Stimulated activated CD4-positive, alpha-beta T cell treated with anti-CD3 and anti-CD28 coated beads, Interleukin-12 subunit alpha, Interleukin-12 subunit beta, amount 100 ng/mL, for 48 hours (primary cell): ENCODE results near the gene MORF4L1.
"Not testable (repeated sequence)": the region's sequence is repeated elsewhere in the genome, so short reads cannot be mapped to it uniquely, and the experiment has no call there.

Experiments
- DNase-seq, 3 donors: peaks; one replicate each; pipeline ENCODE4 v3.0.0-alpha.2; 2020; ENCODE audit warnings: low read depth in 2 of 3, low spot score in 1 of 3

The MORF4L1 gene

DNA sequence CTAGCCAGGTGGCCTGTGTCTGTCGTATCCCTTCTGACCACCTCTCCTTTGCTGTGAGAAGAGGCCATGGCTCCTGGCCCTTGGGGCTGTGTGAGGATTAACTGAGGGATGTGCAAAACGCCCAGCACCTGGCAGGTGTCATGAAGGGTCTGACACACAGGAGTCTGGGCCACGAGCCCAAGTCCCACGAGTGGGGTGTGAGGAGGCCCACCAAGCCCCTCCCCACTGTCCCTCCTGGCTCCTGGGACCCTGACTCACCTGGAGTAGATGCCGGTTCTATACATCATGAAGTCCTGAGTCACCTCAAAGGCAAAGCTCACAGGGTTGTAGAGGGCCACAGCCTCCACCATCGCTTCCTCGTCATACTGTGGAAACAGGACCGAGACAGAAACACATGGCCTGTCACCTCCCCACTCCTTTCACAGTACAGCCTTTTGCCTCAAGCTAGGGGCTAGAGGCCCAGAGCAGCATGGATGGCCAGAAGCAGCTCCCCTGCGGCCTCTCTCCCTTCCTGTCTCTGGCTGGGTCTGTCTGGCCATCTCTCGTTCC, 52.5 kb downstream of the MORF4L1 start:
- DNase-seq: no peak

DNA sequence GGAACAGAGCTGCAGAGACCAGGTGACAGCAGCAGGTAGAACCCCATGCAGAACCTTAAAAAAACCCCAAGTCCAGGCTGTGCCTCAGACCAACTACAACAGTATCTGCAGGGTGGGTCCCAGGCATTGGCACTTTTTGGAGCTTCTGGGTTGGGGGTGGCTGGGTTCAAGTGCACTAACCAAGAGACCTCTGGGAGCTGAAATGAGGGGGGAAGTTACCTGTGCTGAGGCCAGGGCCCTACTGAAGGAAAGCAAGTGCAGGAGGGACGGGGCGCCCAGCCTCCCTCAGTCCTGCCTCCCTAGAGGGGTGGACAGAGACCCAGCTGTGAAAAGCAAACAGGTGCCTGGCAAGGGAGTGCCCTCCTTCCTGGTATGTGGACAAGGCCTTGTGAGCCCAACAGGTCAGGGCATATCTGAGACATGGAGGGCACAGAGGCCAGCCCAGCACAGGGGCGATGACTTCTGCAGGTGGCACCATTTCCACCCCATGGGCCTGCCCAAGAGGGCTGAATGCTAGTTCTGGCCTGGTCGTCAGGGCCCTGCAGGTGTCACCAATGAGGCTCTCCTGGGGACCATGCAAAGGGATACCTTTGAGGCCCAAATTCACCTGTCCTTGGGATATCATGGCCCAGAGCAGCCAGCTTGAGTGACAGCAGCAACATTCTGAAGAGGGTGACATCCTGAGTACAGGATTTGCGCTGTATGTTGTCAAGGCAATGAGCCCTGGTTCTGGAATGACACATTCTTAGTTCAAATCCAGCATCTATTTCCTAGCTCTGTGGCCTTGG, 53.5 kb downstream of the MORF4L1 start:
- no peak for DNase-seq

DNA sequence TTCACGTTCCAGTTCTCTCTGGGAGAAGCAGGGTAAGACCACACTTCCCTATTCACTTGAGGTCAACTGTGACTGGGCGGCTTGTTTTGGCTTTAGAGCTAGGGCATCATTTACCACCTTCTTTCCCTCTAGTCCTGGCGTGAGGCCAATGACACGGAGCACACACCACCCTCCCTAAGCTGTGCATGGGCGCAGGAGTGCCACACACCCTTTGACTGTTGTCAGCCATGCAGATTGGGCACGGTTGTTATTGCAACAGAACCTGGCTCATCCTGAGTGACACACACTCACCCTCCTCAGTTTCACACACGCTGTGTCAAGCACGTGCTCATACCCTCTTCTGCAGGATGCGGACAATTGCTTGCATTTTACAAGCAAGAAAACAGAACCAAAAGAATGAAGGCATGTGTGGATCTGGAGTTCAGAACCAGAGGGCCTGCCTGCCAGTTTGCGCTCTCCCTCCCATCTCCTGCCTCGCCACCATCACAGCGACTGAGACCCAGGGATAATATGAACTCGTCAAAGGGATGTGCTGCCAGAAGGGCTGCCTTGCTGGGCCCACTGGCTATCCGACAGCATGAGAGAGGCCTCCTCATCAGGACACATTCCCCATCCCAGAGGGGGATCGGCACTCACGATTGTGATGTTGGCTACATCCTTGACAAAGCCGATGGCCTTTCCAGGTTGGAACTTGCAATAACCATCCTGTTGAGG, 54.5 kb downstream of the MORF4L1 start:
- DNase-seq: no peak

DNA sequence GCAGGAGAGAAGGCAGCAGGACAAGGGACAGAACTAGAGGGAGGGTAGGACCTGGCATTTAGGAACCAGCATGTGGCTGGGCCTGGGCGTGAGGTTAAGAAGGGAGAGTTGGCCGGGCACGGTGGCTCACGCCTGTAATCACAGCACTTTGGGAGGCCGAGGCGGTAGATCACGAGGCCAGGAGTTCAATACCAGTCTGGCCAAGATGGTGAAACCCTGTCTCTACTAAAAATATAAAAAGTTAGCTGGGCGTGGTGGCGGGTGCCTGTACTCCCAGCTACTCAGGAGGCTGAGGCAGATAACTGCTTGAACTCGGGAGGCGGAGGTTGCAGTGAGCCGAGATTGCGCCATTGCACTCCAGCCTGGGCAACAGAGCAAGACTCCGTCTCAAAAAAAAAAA, 55.5 kb downstream of the MORF4L1 start:
- not testable (repeated sequence) for DNase-seq

DNA sequence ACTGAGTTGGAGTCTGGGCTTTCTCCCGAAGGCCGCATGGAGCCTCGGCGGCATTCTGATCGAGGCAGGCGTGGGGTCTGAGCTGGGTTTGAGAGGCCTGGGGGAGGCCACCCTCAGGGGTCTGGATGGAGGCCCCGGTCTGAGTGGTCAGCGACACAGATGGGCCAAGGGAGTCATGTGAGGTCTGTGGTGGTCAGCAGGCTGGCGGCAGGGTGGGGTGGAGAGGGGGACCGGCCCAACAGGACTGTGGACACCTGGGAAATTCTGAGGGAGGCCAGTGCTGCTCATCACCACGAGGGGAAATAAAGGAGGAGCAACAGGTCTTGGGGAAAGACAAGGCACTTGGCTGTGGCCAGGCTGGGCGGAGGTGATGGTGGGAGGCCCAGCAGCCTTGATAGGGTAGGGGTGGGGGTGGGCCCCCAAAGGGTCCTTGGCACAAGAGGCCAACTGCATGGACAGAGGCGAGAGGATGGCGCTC, 56.0 kb downstream of the MORF4L1 start:
- DNase-seq: no peak

DNA sequence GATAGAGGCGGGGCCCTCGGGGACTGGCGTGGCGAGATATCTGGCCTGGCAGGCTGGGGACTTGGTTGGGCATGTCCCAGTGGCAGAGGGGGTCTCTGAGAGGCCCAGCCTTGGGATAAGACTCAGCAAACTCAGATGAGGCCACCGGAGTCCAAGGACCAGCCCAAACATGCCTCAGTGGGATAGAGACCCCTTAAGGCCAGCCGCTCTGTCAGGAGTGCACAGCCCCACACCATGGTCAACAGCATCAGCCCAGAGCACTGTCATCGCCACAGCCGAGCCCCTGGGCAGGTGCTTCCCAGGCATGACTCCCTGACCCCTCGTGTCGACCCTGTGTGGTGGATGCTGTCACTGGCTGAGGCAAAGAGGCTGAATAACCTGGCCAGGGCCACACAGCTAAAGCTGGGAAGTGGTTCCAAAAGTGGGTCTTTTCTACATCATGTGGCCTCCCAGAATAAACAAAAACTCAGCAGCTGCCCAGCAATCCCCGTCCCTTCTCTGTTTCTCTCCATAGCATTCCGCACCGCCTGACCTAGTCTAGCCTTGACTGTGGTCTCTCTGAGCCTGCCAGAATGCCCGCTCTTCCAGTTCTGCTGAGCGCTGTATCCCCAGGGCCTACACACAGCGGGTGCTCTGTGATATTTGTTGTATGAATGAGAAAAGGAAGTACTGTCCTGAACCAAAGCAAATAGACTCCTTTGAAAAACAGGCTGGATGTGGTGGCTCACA, 57.0 kb downstream of the MORF4L1 start:
- no peak for DNase-seq

DNA sequence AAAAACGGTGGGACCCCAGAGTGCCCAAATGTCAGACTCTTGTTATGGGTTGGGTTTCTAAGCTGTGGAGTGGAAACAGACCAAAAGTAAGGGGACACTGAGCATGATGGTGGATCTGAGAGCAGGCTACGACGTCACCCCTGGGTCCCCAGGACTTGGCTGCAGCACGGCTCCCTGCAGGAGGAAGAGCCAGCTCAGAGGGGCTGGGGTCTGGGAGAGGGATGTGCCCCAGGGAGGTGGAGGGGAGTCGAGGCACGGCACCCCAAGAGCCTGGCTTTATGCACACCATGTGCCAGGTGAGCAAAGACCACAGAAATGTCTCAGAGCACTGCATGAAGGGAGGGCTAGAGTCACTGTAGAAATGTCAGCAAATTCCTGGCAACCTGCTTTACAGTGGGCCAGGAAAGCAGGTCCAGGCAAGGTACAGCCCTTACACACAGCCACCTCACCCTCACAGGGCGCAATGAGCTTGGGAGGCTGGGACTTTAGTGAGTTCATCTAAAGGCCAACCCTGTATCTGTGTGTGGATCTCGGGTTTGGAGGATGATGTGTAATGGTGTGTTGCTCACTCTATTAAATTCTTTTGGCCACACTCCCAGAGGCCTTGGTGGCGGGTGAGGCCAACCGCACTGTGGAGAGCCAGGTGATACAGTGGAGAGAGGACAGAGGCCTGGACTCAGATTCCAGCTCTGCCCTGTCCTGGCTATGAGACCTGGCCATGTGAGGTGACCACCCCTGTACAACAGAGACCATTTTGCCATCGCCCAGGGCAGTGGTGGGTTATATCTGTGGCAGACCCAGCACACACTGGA, 58.1 kb downstream of the MORF4L1 start:
- no peak for DNase-seq

DNA sequence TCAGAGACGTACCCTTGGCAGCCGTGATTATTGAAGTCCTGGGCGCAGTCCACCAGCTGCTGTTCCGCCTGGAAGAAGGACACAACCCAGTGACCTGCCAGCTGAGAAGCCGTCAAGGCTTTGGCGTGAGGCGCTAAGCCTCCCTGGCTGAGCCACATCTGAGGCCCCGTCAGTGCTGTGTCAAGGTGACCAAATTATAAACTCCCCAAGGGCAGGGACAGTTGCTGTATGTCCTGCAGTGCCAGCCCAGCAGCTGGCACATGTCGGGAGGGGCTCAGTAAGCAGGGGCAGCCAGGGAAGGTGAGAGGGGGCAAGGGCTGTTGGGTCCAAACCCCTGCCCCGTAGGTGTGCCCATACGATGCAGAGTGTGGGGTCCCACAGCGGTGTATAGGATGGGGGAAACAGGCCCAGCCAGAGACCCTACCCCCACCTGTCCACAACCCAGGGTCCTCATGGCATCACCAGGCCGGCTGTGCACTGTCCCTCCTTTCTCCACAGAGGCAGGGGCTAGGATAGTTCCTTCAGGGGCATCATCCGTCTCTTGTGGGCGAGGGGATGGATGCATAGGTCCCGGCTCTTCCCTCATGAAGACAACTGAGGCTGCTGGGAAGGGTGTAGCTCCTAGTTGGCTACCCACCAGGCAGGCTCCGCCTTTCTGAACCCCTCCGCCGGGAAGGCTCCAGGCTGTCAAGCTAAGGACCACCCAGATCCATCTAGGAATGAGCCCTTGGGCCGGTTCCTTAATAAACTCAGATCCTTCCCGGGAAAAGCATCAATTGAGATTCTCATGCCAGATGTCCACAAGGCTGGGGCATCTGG, 59.0 kb downstream of the MORF4L1 start:
- DNase-seq: no peak

DNA sequence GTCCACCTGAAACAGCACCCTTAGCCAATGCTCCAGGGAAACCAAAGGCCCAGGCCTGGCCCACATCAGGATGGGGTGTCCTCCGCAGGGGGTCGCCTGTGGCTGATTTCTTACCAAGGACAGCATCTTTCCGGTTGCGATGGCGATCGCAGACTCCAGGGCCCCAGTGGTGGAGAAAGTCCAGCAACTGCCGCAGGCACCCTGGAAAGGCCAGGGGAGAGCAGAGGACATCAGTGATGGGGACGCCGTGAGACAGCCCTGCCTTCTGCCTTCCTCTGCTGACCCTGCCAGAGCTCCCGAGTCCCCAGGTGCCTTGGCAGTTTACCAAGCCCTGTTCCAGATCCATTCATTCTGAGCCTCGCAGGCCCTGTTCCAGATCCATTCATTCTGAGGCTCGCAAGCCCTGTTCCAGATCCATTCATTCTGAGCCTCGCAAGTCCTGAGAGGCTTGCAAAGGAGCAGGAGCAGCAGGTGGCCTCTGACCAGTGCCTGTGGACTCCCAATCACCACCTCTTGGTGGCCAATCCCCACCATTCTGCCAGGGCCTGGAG, 59.6 kb downstream of the MORF4L1 start:
- no peak for DNase-seq

DNA sequence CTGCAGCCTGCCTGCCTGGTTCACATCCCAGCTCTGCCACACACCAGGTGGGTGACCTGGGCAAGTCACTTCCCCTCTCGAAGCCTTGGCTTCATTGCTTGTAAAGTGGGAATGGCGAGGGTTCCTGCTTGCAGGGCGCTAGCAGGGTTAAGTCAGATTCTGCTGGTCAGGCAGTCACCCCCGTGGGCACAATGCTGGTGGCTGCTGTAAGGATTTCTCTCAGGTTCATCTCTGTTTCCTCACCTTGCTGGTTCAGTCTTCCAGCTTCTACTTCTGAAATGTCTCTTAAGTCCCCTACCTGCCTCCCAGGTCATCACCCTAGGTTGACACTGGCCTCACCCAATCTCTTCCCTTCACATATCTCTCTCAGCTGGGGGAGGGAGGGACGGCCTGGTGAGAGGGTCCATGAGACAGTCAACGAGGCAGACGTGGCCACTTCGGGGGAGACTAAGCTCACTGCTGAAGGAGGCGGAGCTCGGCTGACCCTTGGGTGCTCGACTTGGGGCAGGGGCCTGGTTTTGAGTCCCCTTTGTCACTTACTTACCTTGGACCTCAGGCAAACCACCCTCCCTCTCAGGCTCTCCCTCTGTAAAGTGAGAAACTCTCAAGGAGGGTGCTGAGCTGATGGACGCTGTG, 60.6 kb downstream of the MORF4L1 start:
- no peak for DNase-seq

DNA sequence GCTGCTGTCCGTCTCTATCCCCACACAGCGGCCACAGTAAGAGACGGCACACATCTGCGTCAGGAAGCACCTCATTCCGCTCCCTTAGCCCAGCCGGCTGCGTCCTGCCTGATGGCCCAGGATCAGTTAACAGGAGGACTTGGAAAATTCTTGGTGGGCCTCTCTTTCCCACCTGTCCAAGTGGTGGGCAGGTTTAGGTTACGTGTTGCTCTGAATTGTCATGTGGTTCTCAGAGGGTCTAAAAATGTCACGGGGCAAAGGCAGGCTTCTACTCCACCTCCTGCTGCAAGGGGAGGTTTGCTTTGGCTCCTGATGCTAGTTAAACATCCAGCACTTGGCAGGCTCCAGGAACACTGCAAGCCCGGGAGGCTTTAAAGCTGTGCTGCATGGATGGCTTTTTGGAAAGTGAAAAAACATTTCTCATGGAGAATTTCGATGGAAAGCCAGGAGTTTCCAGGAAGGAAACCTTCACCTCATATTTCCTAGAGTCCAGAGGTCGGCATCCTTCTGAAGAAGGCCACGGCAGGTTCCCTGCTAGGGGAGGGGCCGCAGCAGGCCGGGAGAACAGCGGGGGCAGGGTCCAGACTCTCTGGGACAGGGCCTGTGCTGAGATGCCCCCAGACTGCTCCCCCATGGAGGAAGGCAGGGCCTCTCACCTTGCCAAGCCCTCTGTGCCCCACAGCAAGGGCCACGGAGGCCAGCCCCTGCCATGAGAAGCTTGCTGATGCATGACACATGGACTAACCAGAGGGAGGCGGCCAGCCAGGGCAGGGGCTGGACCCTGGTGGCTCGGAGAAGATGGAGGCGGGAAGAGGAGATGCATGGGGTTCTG, 61.3 kb downstream of the MORF4L1 start:
- no peak for DNase-seq

DNA sequence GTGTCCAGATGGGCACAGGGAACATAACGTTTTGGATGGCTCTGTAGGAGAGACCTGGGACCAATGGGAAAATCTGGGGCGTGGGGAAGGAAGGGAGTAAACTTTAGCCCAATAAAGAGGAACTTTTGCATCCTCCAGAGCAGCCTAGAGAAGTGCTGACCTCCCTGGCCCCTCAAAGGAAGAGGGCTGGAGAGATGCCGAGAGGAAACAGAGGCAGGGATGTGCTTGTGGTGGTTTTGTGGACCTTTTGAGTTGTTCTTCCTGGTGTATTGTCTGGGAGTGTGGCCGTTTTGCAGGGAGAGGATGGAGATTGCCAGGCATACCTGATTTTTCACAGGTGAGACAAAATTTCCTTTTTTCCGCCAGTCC, 61.9 kb downstream of the MORF4L1 start:
- no peak for DNase-seq

DNA sequence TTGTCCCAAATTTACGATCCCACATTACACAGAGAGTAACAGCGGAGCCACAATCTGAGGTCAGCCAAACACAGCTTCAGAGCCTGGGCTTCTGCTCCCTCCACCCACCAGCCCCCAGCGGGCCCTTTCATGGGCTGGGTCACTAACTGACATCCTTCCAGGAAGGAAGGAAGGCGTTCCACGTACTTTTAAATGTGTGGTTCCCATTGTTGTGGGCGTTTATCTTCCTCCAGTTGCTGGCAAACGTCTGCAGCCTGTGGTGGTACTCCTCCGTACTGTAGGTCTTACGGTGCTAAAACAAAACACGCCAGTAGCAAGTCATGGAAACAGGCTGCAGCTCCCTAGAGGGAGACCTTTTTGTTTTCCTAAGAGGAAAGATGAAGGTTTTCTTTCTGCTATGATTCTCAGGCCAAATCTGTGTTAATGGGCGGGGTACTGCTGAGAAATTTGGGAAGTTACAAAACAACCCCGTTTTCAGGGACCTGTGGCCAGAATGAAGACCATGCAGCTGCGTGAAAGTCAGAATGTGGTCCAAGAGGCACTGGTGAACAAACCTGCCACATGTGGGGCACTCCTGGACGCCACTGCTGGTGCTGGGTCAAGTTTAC, 64.5 kb downstream of the MORF4L1 start:
- no peak for DNase-seq

DNA sequence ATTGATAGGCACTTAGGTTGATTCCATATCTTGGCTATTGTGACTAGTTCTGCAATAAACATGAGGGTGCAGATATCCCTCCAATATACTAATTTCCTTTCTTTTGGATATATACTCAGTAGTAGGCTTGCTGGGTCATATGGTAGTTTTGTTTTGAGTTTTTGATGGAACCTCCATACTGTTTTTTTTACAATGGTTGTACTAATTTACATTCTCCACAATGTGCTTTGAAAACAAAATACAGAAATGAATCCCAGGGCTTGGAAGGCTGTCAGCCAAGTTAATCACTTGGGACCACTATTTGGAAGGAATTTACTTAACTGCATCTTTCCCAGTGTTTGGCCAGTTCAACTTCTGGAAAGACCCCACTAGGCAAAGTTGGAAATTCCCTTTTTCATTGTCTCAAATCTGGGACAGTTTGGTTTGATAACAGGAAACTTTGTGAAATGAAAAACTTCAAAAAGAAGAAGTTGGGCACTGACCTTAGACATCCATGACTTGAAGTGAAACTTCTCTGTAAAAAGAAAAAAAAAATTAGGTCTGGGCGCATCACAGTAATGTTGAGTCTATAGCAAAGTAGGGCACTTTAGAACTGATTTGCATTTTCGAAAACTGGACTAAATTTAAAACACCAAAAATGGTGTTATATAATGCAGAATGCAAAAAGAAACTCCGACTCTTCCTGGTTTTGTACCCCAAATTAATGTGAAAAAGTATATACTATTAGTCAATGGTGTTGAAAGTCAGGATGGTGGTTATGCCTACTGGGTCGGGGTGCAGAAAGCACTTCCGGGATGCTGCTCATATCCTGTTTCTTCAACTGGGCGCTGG, 66.2 kb downstream of the MORF4L1 start:
- DNase-seq: no peak

DNA sequence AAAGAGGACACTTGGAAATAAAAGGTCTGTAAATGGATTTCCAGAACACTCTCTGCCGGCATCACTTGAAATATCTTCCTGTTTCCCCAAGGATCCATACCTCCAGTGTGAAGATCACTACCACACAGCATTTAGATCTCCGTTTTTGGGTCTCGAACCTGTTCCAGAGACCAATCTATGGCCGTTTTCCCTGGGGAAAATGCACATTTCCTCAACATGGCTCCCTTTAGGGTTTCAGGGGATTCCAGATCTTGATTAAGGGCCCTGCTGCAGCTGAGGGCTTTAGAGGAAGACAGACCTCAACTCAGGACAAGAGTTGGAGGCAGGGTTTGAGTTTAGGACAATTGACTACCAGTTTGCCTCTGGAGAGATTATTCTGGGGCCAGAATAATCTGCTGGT, 70.1 kb downstream of the MORF4L1 start:
- no peak for DNase-seq

DNA sequence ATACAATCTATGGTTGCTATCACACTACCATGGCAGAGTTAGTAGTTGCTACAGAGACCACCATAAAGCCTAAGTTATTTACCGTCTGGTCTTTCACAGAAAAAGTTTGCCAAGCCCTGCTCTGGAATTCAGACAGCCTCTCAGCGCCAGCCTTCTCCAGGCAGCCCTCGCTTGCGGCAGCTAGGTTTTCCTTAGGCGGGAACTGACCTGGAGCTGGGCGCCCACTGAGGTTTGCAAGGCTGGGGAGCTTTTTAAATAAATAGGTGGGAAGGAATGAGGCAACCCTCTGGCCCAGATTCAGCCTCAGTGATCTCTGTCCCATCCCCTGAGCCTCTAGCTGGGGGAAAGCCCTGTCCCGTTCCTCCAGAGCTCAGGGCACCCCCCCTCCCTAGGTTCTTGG, 71.0 kb downstream of the MORF4L1 start:
- DNase-seq: no peak

DNA sequence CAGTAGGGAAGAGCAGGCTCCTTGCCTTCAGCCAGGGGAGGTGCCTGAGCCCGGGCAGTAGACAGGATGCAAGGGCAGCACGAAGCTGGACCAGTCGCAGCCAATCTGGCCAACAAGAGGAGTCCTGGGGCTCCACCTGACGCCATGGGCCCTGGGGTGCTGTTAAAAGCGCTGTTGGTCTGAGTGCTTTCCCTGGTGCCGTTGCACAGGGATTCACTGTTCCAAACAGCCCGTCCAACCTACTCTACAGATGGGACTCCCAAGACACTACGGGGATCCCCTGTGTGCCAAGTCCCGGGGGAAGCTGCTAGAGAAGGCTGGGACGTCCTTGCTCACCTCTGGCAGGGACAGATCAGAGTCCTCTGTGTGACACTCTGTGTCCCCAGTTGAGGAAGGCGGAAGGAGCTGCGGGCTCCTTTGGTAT, 71.5 kb downstream of the MORF4L1 start:
- no peak for DNase-seq
